Measurements from ENCODE around the gene NDUFB11. TPM values are rescaled to one million over a fixed set of nuclear protein-coding genes. Genes with fewer than 3 reads are reported as not detected.

NDUFB11 gene
- total RNA-seq, 1 experiment from 2014 or later = 110 TPM

DNA sequence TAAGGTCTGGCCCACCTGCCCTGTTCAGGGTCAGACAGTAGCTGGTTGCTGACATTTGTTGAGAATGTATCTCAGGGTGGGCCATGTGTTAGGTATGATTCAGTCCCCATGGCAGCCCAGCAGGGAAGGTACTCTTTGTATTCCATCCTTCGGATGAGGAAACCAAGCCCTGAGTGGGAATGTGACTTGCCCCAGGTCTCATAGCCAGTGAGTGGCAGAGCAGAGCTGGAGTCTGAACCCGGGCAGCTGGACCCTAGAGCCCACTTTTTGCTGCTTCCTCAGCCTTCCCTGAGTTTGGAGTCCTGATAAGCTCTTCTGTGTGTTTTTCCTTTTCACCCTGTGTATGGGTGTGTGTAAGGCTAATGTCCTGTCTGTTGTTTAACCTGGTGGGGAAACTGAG, 27.5 kb upstream of the NDUFB11 start:
- ChIA-PET CTCF (interaction anchor here (1.1 kb wide), 1 partner anchor 27 kb away, joined by 3 read pairs; the partner anchor contains the start of genes NDUFB11 and RBM10), POLR2A (no interaction called here)
- DNase-seq (ENCODE audit: low spot score) (no peak), ATAC-seq (no peak)
- no peaks in the 10 kb centered on the region for H3K4me1 Mint-ChIP-seq
- H3K27ac Mint-ChIP-seq = no peak overlapping the region
- H3K4me3 Mint-ChIP-seq = no peak overlapping the region
- H3K36me3 Mint-ChIP-seq = peaks cover 12% of the 10 kb centered on the region
- no peaks in the 10 kb centered on the region for H3K9me3 Mint-ChIP-seq
- H3K27me3 Mint-ChIP-seq (ENCODE audit: low read depth) = no peaks in the 10 kb centered on the region
- TF ChIP-seq SOX15 (CRISPR knock-in tag; IDR thresholded peaks at IDR 0.05) (no peak), NR3C1 (CRISPR knock-in tag; conservative IDR thresholded peaks at IDR 0.05; ENCODE audit: low read depth) (no peak), FOXK1 (CRISPR knock-in tag; IDR thresholded peaks at IDR 0.05) (no peak), SMAD3 (CRISPR knock-in tag; IDR thresholded peaks at IDR 0.05; ENCODE audit: borderline replicate concordance) (no peak), GRHL2 (CRISPR knock-in tag; IDR thresholded peaks at IDR 0.05; ENCODE audit: insufficient replicate concordance, severe bottlenecking) (no peak), JUN (CRISPR knock-in tag; IDR thresholded peaks at IDR 0.05) (no peak), MXD4 (CRISPR knock-in tag; IDR thresholded peaks at IDR 0.05; ENCODE audit: borderline replicate concordance) (no peak)
- TF ChIP-seq, protein P1, sequence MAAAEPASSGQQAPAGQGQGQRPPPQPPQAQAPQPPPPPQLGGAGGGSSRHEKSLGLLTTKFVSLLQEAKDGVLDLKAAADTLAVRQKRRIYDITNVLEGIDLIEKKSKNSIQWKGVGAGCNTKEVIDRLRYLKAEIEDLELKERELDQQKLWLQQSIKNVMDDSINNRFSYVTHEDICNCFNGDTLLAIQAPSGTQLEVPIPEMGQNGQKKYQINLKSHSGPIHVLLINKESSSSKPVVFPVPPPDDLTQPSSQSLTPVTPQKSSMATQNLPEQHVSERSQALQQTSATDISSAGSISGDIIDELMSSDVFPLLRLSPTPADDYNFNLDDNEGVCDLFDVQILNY (CRISPR knock-in tag; IDR thresholded peaks at IDR 0.05) = no peak
- TF ChIP-seq, protein P2, sequence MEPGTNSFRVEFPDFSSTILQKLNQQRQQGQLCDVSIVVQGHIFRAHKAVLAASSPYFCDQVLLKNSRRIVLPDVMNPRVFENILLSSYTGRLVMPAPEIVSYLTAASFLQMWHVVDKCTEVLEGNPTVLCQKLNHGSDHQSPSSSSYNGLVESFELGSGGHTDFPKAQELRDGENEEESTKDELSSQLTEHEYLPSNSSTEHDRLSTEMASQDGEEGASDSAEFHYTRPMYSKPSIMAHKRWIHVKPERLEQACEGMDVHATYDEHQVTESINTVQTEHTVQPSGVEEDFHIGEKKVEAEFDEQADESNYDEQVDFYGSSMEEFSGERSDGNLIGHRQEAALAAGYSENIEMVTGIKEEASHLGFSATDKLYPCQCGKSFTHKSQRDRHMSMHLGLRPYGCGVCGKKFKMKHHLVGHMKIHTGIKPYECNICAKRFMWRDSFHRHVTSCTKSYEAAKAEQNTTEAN (CRISPR knock-in tag; IDR thresholded peaks at IDR 0.05) = no peak
- TF ChIP-seq, protein P3, sequence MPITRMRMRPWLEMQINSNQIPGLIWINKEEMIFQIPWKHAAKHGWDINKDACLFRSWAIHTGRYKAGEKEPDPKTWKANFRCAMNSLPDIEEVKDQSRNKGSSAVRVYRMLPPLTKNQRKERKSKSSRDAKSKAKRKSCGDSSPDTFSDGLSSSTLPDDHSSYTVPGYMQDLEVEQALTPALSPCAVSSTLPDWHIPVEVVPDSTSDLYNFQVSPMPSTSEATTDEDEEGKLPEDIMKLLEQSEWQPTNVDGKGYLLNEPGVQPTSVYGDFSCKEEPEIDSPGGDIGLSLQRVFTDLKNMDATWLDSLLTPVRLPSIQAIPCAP (CRISPR knock-in tag; IDR thresholded peaks at IDR 0.05) = no peak

DNA sequence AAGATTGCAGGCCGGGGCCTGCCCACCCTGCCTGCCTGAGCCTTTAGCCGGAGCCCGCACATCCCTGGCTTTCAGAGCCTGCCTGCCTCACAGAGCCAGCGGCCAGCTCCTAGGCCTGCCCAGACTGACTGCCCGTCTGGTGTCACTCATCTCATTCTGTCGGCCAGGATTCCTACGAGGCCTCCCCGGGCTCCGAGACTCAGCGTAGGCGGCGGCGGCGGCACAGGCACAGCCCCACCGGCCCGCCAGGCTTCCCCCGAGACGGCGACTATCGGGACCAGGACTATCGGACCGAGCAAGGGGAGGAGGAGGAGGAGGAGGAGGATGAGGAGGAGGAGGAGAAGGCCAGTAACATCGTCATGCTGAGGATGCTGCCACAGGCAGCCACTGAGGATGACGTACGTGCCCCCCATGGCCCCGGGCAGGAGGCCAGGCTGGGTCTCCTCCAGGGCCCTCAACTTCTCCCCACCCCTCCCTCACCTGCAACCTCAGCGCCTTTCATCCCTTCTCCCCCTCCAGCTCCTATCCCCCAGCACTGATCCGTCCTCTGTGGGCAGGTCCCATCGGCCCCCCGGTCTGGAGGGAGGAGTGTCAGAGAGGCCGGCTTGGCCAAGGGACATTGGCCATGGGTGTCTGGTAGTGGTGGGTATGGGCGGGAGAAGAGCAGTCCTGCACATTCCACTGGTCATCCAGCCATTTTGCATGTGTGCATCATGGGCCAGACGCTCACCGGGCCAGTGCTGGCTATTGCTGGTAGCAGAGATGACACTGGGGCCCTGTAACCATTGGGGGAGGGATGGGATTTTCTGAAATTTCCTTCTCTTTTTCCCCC, 26.6 kb upstream of the NDUFB11 start:
- Mint-ChIP-seq H3K4me3 (no peak overlapping the region), H3K36me3 (peaks cover 6% of the 10 kb centered on the region; the same call in 1 of the 2 replicates), H3K4me1 (no peaks in the 10 kb centered on the region), H3K27me3 (ENCODE audit: low read depth) (no peaks in the 10 kb centered on the region), H3K27ac (no peak overlapping the region), H3K9me3 (no peaks in the 10 kb centered on the region)
- POLR2A ChIA-PET = no interaction called here
- DNase-seq (ENCODE audit: low spot score) (no peak), ATAC-seq (no peak)
- TF ChIP-seq RORB (CRISPR knock-in tag; IDR thresholded peaks at IDR 0.05) = no peak
- no peak for TF ChIP-seq ELF4 (CRISPR knock-in tag; IDR thresholded peaks at IDR 0.05; ENCODE audit: low read depth)
- TF ChIP-seq ZNF671 (CRISPR knock-in tag; IDR thresholded peaks at IDR 0.05) = no peak
- TF ChIP-seq FOXJ3 (CRISPR knock-in tag; IDR thresholded peaks at IDR 0.05; ENCODE audit: borderline replicate concordance) = no peak
- TF ChIP-seq FOXP1 (CRISPR knock-in tag; IDR thresholded peaks at IDR 0.05; ENCODE audit: borderline replicate concordance) = no peak
- no peak for TF ChIP-seq TCF7 (CRISPR knock-in tag; IDR thresholded peaks at IDR 0.05; ENCODE audit: low read depth)
- CTCF ChIA-PET = no interaction called here

DNA sequence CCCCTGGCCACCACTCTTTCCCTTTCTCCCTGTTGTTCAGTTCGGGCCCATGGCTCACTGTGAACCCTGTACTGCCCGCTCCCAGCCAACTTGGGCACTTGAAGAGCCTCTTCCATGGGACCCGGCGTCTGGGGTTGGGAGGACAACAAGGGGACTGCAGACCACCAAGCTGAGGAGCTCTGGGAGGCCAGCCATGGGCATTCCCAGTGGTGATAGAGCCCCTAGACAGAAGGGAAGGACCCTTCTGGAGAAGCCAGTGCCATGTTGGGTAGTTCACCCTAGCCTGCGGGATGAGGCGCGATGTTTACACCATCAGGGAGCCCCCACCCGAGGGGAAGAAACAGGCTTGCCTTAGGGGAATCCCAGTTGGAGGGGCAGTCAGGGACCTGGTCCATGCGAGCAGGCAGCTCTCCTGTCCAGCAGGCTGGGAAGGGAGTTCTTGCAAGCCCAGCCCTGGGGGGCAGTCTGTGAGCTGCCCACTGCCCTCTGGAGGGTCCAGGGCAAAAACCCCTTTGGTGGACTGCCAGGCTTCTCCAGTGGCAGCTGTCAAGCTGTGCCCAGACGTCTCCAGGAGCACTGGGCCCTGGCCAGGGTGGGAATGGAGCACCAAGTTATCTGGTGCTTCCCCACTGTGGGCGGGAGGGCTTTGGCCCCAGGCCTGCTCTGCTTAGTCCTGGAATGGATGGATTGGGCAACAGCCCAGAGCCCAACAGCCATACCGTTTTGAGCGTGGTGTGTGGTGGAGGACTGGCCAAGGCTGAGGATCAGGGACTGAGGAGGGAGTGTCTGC, 25.4 kb upstream of the NDUFB11 start:
- H3K27me3 Mint-ChIP-seq (ENCODE audit: low read depth) = no peaks in the 10 kb centered on the region
- DNase-seq (ENCODE audit: low spot score) = no peak
- CTCF ChIA-PET = no interaction called here

More for the DNA sequence above, 25.4 kb upstream of the NDUFB11 start:
- no peak overlapping the region for H3K4me3 Mint-ChIP-seq
- H3K27ac Mint-ChIP-seq = no peak overlapping the region
- TF ChIP-seq TP53 (CRISPR knock-in tag; IDR thresholded peaks at IDR 0.05) (no peak), ZNF396 (CRISPR knock-in tag; IDR thresholded peaks at IDR 0.05; ENCODE audit: borderline replicate concordance) (no peak), JUN (CRISPR knock-in tag; IDR thresholded peaks at IDR 0.05) (no peak), ELF4 (CRISPR knock-in tag; IDR thresholded peaks at IDR 0.05; ENCODE audit: low read depth) (no peak), ZNF423 (CRISPR knock-in tag; IDR thresholded peaks at IDR 0.05) (no peak)
- TF ChIP-seq, protein P4, sequence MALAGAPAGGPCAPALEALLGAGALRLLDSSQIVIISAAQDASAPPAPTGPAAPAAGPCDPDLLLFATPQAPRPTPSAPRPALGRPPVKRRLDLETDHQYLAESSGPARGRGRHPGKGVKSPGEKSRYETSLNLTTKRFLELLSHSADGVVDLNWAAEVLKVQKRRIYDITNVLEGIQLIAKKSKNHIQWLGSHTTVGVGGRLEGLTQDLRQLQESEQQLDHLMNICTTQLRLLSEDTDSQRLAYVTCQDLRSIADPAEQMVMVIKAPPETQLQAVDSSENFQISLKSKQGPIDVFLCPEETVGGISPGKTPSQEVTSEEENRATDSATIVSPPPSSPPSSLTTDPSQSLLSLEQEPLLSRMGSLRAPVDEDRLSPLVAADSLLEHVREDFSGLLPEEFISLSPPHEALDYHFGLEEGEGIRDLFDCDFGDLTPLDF (CRISPR knock-in tag; IDR thresholded peaks at IDR 0.05) = no peak
- POLR2A ChIA-PET = no interaction called here
- ATAC-seq = no peak
- no peaks in the 10 kb centered on the region for H3K9me3 Mint-ChIP-seq
- peaks cover 8% of the 10 kb centered on the region for H3K36me3 Mint-ChIP-seq
- no peaks in the 10 kb centered on the region for H3K4me1 Mint-ChIP-seq
